Ishikawa (cell line): ENCODE measurements around the gene TFR2.

ENCODE experiments used
- EP300 ChIP-seq: IDR thresholded peaks from 2 replicates; pipeline ENCODE4 v1.6.1; 2012; ENCODE audit warnings: borderline replicate concordance
- NFIC ChIP-seq: IDR thresholded peaks from 2 replicates; pipeline ENCODE4 v1.6.1; 2012
- TF ChIP-seq, protein P1 (sequence below): IDR thresholded peaks from 2 replicates; pipeline ENCODE4 v1.6.1; 2012

DNA sequence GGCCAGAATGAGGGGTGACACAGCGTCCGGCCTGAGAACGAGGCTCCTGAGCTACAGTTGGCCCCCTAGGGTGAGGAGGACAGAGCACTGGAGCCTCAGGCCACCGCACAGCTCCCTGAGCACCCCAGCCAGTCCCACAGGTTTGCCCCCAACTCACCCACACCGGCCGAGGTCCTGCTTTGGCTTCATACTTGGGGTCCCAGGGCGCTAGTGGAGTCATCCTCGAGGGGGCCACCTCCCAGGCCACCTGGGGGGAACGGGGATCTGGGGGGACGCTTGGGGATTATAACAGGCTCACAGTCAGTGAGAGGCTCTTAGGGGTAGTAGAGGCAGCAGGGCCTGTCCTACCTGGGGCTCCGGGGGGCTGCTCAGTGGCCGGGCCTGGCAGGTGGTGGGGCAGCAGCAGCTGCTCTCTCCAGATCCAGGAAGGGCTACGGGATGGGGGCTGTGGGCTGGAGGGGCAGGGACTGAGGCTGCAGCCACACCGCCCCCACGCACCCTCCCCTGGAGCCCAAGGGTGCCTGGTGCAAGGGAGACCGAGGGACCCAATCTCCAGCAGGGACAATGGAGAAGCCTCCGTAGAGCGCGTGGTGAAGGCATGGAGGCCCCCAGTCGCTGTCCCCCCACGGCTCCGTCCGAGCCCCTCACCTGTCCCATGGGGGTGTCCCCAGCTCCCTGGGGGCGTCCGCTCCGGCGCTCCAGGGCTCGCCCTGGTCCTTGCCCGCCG is 68.2 kb downstream of the TFR2 start:
- TF ChIP-seq EP300 (no peak), NFIC (no peak)
- TF ChIP-seq, protein P1, sequence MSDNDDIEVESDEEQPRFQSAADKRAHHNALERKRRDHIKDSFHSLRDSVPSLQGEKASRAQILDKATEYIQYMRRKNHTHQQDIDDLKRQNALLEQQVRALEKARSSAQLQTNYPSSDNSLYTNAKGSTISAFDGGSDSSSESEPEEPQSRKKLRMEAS = no peak
